CD4-positive, alpha-beta T cell treated with Interleukin-4 for 1 hour (primary cell): Measurements from ENCODE around the gene NADSYN1.
"Not testable (repeated sequence)": the region's sequence is repeated elsewhere in the genome, so short reads cannot be mapped to it uniquely, and the experiment has no call there.

Experiments
- DNase-seq, 2 donors: peaks; one replicate each; pipeline ENCODE4 v3.0.0-alpha.2; 2020 to 2022

The NADSYN1 gene

DNA sequence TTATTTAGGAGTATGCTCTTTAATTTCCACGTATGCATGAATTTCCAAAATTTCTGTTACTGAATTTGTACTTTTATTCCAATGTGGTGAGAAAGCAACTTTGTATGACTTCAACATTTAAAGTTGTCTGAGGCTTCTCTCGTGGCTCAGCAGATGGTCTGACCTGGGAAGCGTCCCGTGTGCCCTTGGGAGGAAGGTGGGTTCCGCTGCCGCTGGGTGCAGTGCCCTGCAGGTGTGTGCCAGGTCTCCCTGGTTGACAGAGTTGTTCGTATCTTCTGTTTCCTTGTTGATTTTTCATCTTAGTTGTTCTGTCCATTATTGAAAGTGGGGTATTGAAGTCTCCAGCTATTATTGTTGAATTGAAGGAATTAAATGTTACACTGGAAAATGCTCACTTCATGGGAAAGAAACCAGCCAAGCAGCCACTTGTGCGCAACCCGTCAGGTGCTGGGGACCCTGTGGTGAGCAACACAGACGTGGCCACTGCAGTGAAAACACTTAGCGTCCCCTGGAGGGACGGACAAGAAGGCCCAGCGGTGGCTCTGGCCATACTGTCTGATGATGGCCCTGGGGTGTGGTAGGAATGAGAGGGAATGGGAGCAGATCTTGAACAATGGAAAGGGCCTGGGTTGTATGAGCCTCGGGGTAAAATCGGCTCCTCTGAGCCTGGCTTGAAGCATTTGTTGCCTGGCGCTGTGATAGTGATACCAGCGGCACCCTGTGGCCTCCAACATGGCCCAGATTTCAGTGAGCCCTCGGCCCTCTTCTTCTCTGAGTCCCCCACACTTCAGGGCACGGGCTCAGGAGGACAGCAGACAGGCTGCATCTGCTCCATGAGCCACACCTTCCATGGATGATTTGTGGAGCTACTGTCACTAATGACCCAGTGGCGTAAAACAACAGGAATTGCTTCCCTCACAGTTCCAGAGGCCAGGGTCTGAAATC, 42.6 kb downstream of the NADSYN1 start:
- no peak for DNase-seq

DNA sequence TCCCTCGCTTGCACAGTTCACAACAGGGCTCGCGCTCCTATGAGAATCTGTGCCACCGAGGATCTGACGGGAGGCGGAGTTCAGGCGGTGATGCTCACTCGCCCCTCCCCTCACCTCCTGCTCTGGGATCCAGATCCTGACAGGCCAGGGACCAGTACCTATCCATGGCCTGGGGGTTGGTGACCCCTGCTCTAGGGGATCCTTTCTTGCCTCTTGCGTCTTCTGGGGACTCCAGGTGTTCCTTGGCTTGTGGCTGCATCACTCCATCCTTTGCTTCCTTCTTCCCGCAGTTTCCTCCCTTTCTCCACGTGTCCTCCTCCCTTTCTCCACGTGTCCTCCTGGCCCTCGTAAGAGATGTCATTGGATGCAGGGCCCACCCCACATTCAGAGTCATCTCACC, 43.4 kb downstream of the NADSYN1 start:
- peak in 1 of 2 donors; percentile 3 for DNase-seq

DNA sequence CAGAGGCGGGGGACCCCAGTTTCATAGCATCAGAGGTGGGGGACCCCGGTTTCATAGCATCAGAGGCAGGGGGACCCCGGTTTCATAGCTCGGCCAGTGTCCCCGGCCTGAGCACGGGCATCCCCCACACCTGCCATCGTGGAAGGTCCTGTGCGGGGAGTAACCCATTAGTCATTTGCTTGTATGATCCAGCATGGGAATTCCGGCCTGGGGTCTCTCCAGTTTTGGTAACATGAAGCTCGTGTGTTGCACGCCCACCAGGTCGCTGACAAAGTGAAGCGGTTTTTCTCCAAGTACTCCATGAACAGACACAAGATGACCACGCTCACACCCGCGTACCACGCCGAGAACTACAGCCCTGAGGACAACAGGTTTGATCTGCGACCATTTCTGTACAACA, 45.1 kb downstream of the NADSYN1 start:
- DNase-seq: no peak

DNA sequence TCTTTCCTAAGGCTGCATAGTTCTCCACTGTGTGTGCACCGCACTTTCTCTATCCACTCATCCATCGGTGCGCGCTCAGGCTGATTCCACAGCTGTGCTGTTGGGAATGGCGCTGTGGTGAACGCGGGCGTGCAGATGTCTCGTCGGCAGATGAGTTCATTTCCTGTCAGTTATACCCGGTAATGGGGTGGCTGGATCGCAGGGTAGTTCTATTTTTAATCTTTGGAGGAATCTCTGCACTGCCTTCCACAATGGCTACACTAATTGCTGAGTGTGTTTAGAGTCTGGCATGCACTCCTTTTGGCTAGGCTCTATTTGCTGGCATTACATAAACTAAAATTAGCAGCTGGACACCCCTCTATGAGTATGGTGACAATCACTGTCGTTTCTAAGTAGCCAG, 46.1 kb downstream of the NADSYN1 start:
- no peak for DNase-seq

DNA sequence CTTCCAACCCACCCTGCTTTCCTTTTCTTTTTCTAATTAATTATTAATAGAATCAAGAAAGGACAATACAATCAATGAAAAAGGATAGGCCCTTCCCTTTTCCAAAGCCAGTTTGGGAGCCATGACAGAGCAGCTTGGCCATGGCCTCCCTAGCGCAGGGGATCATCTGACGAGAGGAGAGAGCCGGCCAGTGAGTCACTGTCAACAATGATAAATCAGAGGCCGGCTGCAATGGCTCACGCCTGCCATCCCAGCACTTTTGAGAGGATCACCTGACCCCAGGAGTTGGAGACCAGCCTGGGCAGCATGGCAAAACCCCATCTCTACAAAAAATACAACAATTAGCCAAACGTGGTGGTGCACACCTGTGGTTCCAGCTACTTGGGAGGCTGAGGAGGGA, 46.5 kb downstream of the NADSYN1 start:
- DNase-seq: no peak

DNA sequence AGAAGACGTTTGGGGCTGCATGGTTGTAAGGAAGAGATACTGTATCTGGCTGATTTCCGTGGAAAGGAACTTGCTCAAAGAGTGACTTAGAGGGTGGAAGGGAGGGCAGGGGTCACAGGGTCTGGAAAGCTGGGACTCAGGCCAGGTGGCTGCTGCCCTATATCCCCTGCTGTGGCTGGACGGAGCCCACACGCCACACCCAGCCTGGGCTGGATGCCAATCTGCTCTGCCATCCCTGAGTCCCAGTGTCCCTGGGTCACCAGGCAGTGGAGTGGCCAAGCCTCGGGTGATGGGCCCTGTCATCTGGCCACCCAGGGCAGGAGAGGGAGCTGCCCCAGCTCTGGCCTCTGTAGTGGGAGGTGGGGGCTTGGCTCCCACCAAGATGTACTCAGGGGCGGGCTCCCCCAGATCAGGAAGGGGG, 47.6 kb downstream of the NADSYN1 start:
- DNase-seq: no peak

DNA sequence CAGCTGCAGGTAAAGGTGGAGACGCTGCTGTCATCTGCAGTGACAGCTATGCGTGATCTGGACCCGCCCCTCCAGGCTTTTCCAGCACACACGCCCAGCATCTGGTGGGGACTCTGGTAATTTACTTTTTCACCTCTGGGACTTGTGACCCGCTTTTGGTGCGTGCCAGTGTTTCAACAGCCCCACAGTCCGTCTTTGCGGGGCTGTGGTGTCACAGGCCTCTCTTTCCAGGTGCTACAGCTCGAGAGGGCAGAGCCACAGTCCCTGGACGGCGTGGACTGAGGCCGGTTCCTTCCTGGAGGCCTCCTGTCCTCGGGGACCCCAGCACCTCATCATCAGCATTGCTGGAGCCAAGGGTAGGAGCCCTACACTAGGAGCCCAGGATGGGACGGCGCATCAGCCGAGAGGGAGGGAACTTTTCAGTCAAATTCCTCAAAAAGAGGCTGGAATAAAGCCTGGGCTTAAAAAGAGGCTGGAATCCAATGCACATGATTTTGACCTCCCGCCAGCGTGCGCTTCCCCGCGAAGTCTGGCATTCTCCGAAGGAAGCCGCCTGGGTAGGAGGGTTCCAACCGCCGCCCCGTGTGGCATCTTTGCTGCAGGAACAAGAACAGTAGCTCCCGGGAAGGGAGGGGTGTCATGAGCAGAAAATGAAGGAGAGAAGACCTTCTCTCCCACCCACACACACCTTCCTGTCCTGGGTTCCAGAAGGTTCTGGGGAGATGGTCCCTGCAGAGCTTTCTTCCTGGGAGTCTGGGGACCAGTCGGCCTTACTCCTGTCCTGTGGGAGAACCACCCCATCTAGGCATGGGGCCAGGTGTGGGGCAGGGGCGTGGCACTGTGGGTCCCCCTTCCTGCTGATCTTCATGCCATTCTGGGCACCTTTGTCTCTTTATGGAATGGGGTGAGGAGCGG, 48.3 kb downstream of the NADSYN1 start:
- DNase-seq: no peak

DNA sequence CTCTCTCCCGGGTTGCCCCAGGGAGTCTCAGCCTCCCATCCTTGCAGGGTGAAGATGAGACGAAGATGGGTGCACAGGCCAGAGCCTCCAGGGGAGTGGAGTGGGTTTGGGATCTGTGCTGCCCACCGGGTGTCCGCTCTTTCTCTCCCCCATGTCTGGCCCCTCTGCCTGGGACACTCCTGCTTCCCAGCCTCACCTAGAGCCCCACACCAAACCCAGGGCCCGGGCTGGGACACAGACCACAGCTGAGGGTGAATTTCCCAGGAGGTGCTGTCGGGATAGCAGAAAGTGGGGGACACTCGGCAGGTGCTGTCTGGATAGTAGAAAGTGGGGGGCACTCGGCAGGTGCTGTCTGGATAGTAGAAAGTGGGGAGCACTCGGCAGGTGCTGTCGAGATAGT, 49.0 kb downstream of the NADSYN1 start:
- no peak for DNase-seq

DNA sequence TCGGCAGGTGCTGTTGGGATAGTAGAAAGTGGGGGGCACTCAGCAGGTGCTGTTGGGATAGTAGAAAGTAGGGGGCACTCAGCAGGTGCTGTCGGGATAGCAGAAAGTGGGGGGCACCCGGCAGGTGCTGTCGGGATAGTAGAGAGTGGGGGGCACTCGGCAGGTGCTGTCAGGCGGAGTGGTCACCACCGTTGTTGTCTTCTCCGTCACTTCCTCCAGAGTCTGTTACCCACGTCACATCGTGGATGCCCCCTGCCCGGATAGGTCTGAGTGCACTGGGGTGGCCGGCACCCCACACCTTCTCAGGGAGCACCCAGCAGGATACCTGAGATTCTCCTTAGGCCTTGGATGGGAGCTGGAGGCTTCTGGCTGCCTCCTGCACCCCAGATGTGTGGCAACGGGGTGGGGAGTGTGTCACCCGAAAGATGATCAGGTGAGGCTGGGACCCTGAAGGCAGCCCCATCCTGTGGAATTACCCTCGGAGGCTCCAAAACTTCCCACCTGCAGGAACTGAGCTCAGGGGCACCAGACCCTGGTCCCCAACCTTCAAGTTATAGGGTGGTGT, 50.0 kb downstream of the NADSYN1 start:
- no peak for DNase-seq

DNA sequence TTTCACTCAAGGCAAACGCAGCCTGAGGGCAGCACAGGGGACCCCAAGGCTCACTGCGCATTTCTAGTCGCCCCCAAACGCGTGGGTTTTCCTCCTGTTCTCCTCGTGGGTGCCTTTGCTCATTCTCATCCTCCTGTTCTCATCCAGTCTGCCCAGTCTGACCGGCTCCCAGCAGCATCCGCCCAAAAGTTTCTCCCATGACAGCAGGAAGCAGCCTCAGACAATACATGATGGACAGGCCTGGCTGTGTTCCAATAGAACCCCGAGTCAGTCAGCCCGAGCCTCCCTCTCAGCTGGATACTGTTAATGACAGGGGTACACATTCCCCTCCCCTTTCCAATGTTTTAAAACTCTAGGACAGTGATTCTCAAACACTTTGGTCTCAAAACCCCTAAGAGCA, 51.5 kb downstream of the NADSYN1 start:
- DNase-seq: no peak

DNA sequence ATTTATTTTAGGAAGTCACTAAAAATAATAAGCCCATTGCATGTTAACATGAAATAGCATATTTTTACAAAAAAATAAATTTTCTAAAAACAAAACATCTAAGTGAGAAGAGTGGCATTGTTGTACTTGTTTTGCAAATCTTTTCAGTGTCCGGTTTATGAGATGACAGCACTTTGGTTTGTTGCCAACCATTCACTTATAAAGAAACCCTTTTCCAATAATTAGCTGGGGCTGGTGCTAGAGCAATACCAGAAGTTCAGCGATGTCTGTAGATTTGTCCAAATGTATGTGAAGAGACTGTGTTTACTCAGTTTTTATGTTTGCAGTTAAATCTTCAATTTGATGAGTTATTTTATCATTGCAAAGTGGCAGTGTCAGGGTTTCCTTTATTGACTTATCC, 52.0 kb downstream of the NADSYN1 start:
- no peak for DNase-seq

DNA sequence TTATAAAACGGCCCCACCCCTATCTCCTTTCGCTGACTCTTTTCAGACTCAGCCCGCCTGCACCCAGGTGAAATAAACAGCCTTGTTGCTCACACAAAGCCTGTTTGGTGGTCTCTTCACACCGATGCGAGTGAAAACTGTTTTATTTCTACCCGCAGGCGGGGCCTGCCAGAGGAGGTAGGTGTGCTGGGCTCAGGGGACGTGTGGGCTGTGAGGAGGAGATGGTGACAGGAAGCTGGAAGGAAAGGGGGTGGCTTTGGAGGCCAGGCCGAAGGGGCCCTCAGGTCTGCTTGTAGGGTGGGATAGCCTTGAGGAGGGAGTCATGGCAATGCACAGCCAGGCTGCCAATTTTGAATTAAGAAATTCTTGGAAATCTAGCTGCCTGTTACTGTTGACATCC, 52.8 kb downstream of the NADSYN1 start:
- DNase-seq: no peak

DNA sequence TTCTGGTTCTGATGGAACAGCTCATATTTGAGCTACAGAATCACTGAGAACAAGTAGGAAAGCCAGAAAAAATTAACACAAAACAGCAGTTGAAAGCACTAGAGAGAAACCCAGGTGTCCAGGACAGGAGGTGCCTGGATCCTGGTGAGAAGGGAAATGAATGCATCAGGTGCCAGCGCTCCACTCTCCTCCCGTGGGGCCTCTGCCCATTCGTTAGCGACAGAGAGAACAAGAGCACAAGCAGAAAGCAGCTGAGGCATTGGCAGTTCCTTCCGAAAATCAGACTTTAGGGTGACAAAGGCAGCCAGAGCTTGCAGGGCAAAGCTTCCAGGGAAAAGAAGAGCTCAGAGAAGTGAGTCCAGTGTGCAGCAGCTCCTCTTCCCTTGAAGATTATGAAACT, 54.1 kb downstream of the NADSYN1 start:
- DNase-seq: no peak

DNA sequence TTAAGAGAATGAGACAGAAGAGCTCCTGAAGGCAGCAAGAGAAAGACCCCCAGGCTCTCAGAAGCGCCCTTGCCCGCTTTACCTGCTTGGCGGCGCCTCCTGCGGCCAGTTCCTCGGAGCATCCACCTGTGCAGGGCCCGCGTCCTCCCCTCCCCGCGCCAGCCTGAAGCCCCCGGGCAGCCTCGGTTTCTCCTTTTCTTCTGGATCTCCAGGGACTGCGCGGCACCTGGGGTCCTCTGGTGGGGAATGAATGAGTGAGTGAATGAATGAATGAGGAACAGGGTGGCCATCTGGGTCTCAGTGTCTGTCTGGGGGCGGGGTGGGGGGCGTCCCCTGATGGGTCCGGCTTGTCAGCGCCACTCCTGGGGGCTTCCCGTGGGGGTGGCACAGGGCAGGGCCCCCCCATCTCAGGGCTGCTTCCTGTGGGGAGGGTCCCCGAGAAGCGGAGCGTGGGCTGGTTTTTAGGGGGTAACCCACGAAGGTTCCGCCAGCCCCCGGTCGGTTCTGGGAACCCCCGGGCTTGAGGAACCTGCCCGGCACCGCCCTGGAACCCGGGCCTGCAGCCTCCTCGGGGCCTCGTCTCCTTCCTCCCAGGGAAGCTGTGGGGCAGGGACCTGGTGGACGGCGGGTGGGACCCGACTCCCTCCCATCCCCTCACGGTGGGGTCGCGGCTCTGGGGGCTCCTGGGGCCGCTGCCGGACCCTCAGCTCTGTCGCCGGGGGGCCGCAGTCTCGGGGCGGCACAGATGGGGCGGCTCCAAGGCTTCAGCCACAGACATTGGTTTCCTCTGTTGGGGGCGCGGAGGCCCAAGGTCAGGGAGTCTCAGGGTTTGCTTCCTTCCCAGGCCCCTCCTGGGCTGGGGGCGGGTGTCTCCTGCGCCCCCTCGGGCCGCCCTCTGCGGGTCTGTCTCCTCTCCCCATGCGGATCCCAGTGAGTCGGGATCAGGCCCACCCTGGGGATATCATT, 65.8 kb downstream of the NADSYN1 start:
- DNase-seq: no peak

DNA sequence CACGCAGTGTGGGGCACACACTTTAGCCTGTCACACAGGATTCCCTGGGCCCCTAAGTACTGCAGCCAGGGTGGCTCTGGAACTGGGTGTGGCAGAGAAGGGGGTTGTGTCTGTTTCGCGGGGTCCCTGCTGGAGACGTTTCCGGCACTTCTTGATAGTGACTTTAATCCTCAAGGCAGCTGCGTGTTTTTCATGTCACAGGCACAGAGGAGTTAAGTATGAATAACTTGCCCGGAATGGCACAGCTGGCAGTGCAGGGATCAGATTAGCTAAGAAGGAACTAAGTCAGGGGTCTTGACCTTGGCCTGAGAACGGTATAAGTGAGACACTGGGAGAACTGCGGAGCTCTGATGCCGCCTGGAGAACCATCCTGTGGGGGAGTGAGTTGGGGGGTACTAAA, 66.5 kb downstream of the NADSYN1 start:
- no peak for DNase-seq

DNA sequence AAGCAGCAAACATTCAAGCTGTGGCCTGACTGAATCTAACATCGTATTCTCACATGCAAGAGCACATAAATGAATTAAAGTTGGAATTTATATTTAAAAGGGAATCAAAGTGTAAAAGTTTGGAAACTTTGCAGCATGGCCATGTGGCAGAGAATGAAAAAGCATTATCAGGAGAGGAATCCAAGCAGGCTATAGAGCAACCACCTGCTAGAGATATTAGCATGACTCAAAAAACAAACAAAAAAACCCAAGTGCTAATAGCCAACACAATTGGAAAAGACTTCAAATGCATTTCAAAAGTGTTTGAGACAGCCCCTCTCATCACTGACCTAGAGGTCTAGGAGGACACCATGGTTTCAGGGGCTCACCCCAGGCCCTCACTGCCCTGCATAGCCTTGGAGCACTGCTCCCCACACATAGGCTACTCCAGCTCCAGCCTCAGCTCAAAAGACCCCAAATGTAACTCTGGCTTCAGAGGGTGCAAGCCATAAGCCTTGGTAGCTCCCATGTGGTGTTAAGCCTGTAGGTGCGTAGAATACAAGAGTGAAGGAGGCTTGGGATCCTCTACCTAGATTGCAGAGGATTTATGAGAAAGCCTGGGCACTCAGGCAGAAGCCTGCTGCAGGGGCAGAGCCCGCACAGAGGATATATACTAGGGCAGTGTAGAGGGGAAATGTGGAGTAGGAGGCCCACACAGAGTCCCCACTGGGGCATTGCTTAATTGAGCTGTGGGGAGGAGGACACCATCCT, 72.4 kb downstream of the NADSYN1 start:
- DNase-seq: no peak

DNA sequence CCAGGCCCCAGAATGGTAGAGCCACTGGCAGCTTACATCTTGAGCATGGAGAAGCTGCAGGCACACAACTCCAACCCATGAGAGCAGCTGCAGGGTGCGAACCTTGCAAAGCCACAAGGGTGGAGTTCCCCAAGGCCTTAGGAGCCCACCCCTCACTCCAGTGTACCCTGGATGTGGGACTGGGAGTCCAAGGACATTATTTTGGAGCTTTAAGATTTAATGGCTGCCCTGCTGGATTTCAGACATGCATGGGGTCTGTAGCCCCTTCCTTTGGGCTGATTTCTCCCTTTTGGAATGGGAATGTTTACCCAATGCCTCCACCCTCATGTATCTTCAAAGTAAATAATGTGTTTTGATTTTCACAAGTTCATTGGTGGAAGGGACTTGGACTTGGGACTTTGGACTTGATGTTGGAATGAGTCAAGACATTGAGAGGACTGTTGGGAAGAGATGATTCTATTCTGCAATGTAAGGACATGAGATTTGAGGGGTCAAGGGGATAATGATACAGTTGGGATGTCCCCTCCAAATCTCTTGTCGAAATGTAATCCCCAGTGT, 73.0 kb downstream of the NADSYN1 start:
- DNase-seq: no peak

DNA sequence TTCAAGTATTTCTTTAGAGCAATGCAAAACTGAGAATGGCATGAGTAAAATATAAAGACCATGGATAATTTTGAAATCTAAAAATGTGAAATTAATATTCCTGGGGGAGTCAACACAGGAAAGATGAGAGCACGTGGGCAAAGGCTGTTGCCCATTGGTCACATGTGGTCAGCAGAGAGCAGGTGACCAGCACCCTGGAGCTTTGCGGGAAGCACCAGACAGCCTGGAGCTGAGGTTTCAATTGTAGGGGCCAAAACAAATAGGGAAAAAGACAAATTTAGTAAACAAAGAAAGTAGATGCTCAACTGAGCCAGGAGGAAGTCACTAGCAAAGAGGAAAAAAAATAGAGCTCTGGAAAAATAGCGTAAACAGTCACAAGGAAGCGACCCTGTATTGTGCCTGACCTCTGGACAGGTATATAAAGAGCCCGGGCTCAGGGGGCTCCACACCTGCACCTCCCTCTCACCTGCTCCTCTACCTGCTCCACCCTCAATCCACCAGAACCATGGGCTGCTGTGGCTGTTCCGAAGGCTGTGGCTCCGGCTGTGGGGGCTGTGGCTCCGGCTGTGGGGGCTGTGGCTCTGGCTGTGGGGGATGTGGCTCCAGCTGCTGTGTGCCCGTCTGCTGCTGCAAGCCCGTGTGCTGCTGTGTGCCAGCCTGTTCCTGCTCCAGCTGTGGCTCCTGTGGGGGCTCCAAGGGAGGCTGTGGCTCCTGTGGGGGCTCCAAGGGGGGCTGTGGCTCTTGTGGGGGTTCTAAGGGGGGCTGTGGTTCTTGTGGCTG, 74.0 kb downstream of the NADSYN1 start, which contains the start of gene KRTAP5-7:
Gene KRTAP5-7, plus strand, starts transcription at position 472 of the 780 bp plus-strand sequence. Its CDS starts 34 bp downstream, at position 506.
- DNase-seq: not testable (repeated sequence)

DNA sequence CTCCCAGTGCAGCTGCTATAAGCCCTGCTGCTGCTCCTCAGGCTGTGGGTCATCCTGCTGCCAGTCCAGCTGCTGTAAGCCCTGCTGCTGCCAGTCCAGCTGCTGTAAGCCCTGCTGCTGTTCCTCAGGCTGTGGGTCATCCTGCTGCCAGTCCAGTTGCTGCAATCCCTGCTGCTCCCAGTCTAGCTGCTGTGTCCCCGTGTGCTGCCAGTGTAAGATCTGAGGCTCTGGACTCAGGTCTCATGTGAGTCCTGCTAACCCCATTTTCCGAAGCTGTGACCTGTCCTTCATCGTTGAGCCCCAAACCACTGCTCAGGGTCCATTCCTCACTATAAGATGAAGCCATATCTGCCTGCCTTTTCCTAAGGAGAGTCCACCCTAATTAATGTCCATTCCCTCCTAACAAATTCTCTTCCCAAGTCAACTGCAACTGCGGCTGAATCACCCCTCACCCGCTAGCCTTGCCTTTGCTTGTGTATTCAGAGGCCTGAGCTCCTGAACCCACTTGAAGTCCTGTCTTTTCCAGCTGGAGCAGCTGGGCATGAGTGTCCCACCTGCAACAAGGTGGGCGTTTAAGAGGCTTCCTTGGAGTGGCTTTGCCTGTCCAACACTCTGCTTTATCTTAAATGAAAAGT, 74.7 kb downstream of the NADSYN1 start:
- DNase-seq: no peak

DNA sequence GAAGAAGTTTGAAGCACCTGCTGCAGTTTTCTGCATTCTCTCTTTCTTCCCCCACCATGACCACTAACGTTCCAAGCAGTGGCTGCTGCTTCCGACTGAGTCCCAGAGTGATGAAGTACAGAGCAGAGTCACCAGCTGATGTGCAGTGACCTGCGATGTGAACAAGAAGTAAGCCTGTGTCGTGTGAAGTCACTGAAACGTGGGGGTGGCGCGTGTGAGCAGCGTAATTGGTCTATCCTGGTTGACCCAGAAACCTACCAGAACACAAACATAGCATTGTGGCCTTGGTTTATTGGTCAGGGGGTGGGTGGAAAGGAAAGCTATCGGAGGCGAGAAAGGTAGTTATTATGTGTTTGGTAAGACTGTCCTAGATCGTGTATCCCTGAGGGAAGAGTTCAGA, 77.6 kb downstream of the NADSYN1 start:
- DNase-seq: no peak
